ENCODE measurements around the gene DMRT1.

GRCh38 chr9:843427-843785 lies 1.9 kb downstream of the DMRT1 start:
- TF ChIP-seq POLR2A (IDR thresholded peaks at IDR 0.05; ENCODE audit: low read depth, low read length) (no peak), PAX5 (IDR thresholded peaks at IDR 0.05; ENCODE audit: insufficient read depth, low read length, severe bottlenecking) (no peak), POLR2AphosphoS5 (IDR thresholded peaks at IDR 0.05; ENCODE audit: low read depth, low read length) (no peak), SPI1 (IDR thresholded peaks at IDR 0.05; ENCODE audit: low read depth, low read length) (no peak), TAF1 (IDR thresholded peaks at IDR 0.05; ENCODE audit: low read depth, low read length) (no peak), POU2F2 (IDR thresholded peaks at IDR 0.05; ENCODE audit: low read depth, low read length) (no peak)
